Breast epithelium (tissue), 3 donors: ENCODE measurements around the gene PRKAA1.

Experiments
- POLR2A ChIP-seq: fragments of 450-650 bp; IDR thresholded peaks from one replicate; pipeline ENCODE4 v1.6.1; 2016; ENCODE audit warnings: antibody characterized with exemption, mild to moderate bottlenecking, moderate library complexity
- POLR2AphosphoS5 ChIP-seq, 3 donors: sonication (generic); formaldehyde crosslinking; IDR thresholded peaks; one replicate each; pipeline ENCODE4 v1.6.1; 2017; ENCODE audit warnings: antibody characterized with exemption in 3 of 3
- TF ChIP-seq, protein P1 (sequence below), 3 donors: fragments of 450-650 bp; IDR thresholded peaks; one replicate each; pipeline ENCODE4 v1.5.1; 2016 to 2017; ENCODE audit warnings: antibody characterized with exemption in 3 of 3, mild to moderate bottlenecking in 3 of 3, moderate library complexity in 3 of 3

DNA sequence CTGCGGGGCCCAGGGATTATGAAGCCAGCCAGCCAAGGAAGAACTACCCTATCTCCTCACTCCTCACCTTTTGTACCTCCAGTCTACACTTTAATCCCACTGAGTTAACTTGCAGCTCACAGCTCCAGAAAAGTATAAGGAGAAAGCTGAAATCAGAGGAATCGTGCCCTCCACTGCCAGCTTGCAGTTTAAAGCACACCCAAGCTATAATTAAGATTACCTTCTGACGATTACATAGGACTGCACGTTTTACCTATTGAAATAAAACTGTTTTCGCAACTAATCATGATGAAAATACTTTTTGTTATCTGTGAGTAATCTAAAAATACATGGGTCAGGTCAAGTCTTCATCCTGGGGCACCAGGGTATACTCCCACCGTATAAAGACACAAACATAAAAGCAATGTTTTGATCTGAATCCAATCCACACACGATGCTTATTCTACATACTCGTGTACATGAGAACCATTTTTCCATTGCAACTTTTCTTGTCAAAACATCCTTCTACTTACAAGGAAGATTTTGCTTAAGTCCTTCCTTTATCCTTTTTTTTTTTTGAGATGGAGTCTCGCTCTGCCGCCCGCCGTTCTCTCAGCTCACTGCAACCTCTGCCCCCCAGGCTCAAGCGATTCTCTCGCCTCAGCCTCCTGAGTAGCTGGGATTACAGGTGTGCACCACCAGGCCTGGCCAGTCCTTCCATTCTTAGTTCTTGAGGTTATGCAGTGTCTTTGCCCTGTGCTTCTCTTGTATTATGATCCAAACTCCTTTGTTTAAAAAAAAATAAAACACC lies 29.2 kb upstream of the PRKAA1 start:
- TF ChIP-seq, protein P1, sequence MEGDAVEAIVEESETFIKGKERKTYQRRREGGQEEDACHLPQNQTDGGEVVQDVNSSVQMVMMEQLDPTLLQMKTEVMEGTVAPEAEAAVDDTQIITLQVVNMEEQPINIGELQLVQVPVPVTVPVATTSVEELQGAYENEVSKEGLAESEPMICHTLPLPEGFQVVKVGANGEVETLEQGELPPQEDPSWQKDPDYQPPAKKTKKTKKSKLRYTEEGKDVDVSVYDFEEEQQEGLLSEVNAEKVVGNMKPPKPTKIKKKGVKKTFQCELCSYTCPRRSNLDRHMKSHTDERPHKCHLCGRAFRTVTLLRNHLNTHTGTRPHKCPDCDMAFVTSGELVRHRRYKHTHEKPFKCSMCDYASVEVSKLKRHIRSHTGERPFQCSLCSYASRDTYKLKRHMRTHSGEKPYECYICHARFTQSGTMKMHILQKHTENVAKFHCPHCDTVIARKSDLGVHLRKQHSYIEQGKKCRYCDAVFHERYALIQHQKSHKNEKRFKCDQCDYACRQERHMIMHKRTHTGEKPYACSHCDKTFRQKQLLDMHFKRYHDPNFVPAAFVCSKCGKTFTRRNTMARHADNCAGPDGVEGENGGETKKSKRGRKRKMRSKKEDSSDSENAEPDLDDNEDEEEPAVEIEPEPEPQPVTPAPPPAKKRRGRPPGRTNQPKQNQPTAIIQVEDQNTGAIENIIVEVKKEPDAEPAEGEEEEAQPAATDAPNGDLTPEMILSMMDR (IDR thresholded peaks at IDR 0.05) = no peak
- no peak for TF ChIP-seq POLR2A
- TF ChIP-seq POLR2AphosphoS5 (IDR thresholded peaks at IDR 0.05) = no peak
